Activated CD4-positive, CD25-positive, alpha-beta regulatory T cell treated with anti-CD3 and anti-CD28 coated beads, Interleukin-2, amount 50 U/mL, for 24 hours (primary cell): ENCODE data around the gene CSNK2A2.

ENCODE experiments used
- ATAC-seq, 2 donors: fragments of 150-1000 bp; cut with Tn5 transposase; one replicate each; pipeline ENCODE4 v1.10.0; 2021; ENCODE audit warnings: mild to moderate bottlenecking in 1 of 2, moderate library complexity in 1 of 2

CSNK2A2 gene

GRCh38 chr16:58198022-58198683, at the start of gene CSNK2A2:
Gene CSNK2A2 (minus strand): TSS chr16:58198106. CDS start chr16:58197736, 370 bp downstream.
- peak; percentile 96 to 97 for ATAC-seq

GRCh38 chr16:58243528-58244004, 45.7 kb upstream of the CSNK2A2 start:
- ATAC-seq, result peak; percentile 44 to 73

- no peak for ATAC-seq
Measured at GRCh38 chr16:58236831-58237230, 38.9 kb upstream of the CSNK2A2 start.

DNA sequence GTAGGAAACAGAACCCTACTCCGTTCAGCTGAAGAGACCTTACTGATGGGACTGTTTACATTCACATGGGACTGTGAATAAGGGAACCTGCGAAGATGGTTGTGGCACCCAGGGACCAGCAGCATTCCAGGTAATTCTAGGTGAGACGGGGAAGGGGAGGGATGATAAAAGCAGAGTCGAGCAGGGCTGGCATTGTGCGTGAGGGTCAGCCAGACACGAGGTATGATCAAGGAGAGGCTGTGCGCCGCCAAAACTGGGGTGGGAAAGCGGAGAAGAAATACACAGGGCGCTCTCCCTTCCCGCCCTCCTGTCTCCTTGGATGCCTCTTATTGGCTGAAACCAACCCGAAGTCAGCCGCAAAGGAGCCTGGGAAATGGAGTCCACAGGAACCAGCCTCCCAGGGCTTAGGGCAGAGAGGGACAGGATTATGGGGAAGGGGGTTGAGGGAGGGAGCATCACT, 38.4 kb upstream of the CSNK2A2 start:
- ATAC-seq, result peak; percentile 84 to 95

DNA sequence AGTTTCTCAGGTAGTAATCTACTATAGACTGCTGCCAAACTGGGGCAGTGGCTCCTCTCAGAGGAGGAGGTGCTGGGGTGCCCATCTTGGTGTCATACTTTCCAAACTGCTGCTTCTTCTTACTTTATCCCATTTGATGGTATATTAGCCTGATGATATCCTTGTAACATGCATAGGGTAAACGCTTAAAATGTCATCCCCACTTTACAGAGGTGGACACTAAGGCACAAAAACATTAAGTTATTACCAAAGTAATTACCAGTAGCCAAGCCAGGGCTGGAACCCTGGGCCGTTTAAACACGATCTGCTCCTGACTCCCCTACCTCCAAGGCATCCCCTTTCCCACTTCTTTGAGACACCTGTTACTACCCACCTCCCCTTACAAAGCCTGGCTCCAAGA, 37.8 kb upstream of the CSNK2A2 start:
- ATAC-seq, result no peak

GRCh38 chr16:58234831-58235595, 37.1 kb upstream of the CSNK2A2 start:
- no peak for ATAC-seq

GRCh38 chr16:58230259-58230658, 32.4 kb upstream of the CSNK2A2 start:
- no peak for ATAC-seq

GRCh38 chr16:58226790-58227189, 28.9 kb upstream of the CSNK2A2 start:
- no peak for ATAC-seq

DNA sequence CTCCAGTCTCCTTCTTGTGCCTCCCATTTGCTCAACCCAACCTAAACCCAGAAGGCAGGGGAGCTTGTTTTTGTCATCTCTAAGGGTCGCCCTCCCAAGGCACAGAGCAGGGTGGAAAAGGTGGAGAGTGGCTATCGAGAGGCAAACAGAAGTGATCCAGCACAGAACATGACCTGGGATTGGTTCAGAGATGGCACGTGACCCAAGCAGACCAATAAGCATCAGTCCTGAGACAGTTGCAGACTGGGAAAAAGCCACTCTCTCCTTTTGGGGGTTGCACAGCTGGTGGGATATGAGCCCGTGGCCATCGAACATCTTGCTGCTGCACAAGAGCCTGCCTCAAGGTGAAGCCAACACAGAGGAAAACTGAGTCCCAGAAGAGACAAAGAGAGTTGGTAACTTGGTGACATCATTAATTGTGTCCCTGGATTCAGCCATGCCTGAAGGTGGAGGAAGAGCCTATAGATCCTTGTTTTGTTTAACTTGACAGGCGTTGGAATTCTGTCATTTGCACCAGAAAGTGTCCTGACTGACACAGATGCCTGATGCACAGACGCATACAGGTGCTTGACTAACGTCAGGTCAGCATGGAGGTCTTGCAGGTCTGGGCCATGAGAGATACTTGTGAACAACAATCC, 28.2 kb upstream of the CSNK2A2 start:
- no peak for ATAC-seq

DNA sequence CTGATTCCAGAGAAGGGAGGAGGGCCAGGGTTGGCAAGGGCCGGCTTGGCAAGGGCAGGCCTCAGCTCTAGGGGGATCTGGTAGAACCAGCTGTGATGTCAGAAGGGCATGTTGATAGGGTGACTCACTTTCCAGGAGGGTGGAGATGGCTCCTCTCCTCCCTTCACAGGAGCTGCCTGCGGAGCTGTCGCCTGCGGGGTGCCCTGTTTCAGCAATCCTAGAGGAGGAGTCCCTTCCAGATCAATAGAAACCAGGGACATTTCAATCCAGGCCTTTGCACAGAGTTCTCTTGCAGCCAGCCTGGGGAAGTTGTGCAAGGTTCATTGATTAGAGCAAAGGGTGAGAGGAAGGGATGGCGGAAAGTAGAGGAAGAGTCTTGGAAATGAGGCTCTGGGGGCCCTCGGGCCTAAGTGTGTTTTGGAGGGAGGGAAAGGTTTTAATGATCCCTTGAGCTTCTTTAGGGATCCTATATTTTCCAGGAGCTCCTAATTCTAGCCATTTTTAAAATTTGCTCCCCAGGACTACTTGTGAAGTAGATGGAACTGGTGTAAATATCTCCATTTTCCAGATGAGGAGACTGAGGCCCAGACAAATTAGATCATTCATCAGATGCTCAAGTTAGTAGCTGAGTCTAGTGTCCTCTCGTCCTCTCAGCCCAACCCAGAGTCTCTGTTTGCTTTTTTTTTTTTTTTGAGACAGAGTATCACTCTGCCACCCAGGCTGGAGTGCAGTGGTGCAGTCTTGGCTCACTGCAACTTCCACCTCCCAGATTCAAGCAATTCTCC, 24.8 kb upstream of the CSNK2A2 start:
- ATAC-seq, result no peak

GRCh38 chr16:58219432-58219831, 21.5 kb upstream of the CSNK2A2 start:
- ATAC-seq, result no peak

- ATAC-seq, result no peak
Measured at GRCh38 chr16:58218786-58219185, 20.9 kb upstream of the CSNK2A2 start.

DNA sequence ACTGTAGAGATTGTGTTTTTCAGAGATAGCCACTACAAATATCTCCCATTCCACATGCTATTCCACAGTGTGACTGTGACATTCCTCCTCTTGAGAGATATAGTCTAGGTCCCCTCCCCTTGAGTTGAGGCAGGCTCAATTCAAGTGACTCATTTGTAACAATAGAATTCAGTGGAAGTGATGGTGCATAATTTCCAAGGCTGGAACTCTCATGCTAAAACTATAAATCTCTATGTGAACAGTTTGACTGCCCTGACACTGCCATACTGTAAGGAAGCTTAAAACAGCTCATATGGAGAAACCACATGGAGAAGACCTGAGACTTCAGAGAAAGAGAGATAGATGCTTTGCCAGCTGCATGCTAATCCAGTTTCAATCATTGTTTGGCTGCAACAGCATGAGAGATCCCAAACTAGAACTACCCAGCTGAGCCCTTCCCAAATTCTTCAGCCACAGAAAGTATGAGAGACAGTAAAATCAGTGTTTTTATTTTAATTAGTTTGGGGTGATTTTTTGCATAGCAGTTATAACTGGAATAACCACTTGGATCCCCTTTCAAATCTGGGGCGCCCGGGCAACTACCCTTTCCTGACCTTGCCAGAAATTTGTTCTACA, 19.5 kb upstream of the CSNK2A2 start:
- ATAC-seq, result no peak

GRCh38 chr16:58212824-58213655, 15.1 kb upstream of the CSNK2A2 start:
- ATAC-seq, result no peak

- no peak for ATAC-seq
Measured at GRCh38 chr16:58211846-58212245, 13.9 kb upstream of the CSNK2A2 start.

- no peak for ATAC-seq
Measured at GRCh38 chr16:58211245-58211644, 13.3 kb upstream of the CSNK2A2 start.

GRCh38 chr16:58205276-58206036, 7.5 kb upstream of the CSNK2A2 start:
- ATAC-seq, result no peak

DNA sequence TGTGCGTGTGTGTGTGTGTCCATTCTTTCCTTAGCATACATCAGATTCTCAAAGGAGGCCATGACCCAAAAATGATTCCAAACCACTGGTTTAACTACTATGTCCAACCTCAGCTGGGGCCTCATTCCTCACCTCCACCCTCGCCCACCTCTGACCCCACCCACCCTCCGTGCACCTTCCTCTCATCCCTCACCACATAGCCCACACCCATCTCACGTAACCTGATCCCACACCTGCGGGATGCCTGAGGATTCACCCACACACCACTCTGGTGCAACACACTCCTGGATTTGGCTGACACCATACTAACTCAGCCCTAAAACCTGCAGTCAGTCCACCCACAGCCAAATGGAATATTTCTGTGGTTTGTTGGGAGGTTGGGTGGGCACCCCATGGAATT, 3.3 kb upstream of the CSNK2A2 start:
- ATAC-seq, result no peak

- no peak for ATAC-seq
Measured at GRCh38 chr16:58200004-58200797, 2.3 kb upstream of the CSNK2A2 start.
